CD4-positive, alpha-beta T cell treated with Interleukin-21 for 1 hour (primary cell): ENCODE results near the gene KLHDC3.
"Not testable (repeated sequence)": the region's sequence is repeated elsewhere in the genome, so short reads cannot be mapped to it uniquely, and the experiment has no call there.

Experiments used
- DNase-seq: peaks from one replicate; pipeline ENCODE4 v3.0.0-alpha.2; 2020

The KLHDC3 gene

GRCh38 chr6:42989923-42990322 lies 24.1 kb upstream of the KLHDC3 start:
- DNase-seq: no peak

- no peak for DNase-seq
Measured at GRCh38 chr6:42993445-42993844, 20.6 kb upstream of the KLHDC3 start.

GRCh38 chr6:42996513-42996912 lies 17.5 kb upstream of the KLHDC3 start:
- no peak for DNase-seq

GRCh38 chr6:42998205-42998604 lies 15.8 kb upstream of the KLHDC3 start:
- DNase-seq: not testable (repeated sequence)

GRCh38 chr6:43001843-43002242 lies 12.2 kb upstream of the KLHDC3 start:
- no peak for DNase-seq

GRCh38 chr6:43005844-43006243 lies 8.2 kb upstream of the KLHDC3 start:
- DNase-seq: no peak

GRCh38 chr6:43006251-43006650 lies 7.8 kb upstream of the KLHDC3 start:
- DNase-seq: no peak

GRCh38 chr6:43007126-43007525 lies 6.9 kb upstream of the KLHDC3 start:
- no peak for DNase-seq

- DNase-seq: peak; percentile 44
Measured at GRCh38 chr6:43009124-43009523, 4.9 kb upstream of the KLHDC3 start.

GRCh38 chr6:43011207-43011606 lies 2.8 kb upstream of the KLHDC3 start:
- DNase-seq: no peak

GRCh38 chr6:43012364-43012763 lies 1.7 kb upstream of the KLHDC3 start:
- no peak for DNase-seq

GRCh38 chr6:43013097-43013842 lies 779 bp upstream of the KLHDC3 start:
- no peak for DNase-seq

GRCh38 chr6:43014434-43014909 lies 423 bp downstream of the KLHDC3 start:
- DNase-seq: no peak

- DNase-seq: no peak
Measured at GRCh38 chr6:43016176-43016942, 2.3 kb downstream of the KLHDC3 start.

- no peak for DNase-seq
Measured at GRCh38 chr6:43016943-43017334, 2.9 kb downstream of the KLHDC3 start.

GRCh38 chr6:43019152-43019551 lies 5.1 kb downstream of the KLHDC3 start:
- no peak for DNase-seq

GRCh38 chr6:43020052-43020705 lies 6.1 kb downstream of the KLHDC3 start:
- DNase-seq: no peak

- DNase-seq: no peak
Measured at GRCh38 chr6:43020847-43021246, 6.8 kb downstream of the KLHDC3 start.

GRCh38 chr6:43021270-43022047 lies 7.4 kb downstream of the KLHDC3 start, which contains the start of gene RRP36:
Gene RRP36 (plus strand): TSS chr6:43021623. CDS start chr6:43021655, 32 bp downstream.
- DNase-seq: peak; percentile 70

- DNase-seq: no peak
Measured at GRCh38 chr6:43024436-43024835, 10.4 kb downstream of the KLHDC3 start.

- no peak for DNase-seq
Measured at GRCh38 chr6:43026365-43026764, 12.3 kb downstream of the KLHDC3 start.

- no peak for DNase-seq
Measured at GRCh38 chr6:43029120-43029519, 15.1 kb downstream of the KLHDC3 start.

- DNase-seq: no peak
Measured at GRCh38 chr6:43032326-43032725, 18.3 kb downstream of the KLHDC3 start.
